ENCODE data around the gene TICRR.

TICRR gene

GRCh38 chr15:89614164-89614563 is 38.9 kb downstream of the TICRR start:
- H3K4me3 ChIP-seq (ENCODE audit: low read length) = no peak overlapping the region
- TF ChIP-seq CTCF (conservative IDR thresholded peaks at IDR 0.05; ENCODE audit: low read length) = no peak
- no peak for DNase-seq (ENCODE audit: low read depth)

GRCh38 chr15:89615135-89615534 is 39.9 kb downstream of the TICRR start:
- H3K4me3 ChIP-seq (ENCODE audit: low read length) = no peak overlapping the region
- no peak for TF ChIP-seq CTCF (conservative IDR thresholded peaks at IDR 0.05; ENCODE audit: low read length)
- DNase-seq (ENCODE audit: low read depth) = no peak

GRCh38 chr15:89616228-89616627 is 41.0 kb downstream of the TICRR start:
- DNase-seq (ENCODE audit: low read depth) = no peak
- TF ChIP-seq CTCF (conservative IDR thresholded peaks at IDR 0.05; ENCODE audit: low read length) = no peak
- no peak overlapping the region for H3K4me3 ChIP-seq (ENCODE audit: low read length)

GRCh38 chr15:89621547-89621946 is 46.3 kb downstream of the TICRR start:
- no peak for DNase-seq (ENCODE audit: low read depth)
- TF ChIP-seq CTCF (conservative IDR thresholded peaks at IDR 0.05; ENCODE audit: low read length) = no peak
- no peak overlapping the region for H3K4me3 ChIP-seq (ENCODE audit: low read length)

GRCh38 chr15:89623165-89623564 is 47.9 kb downstream of the TICRR start:
- TF ChIP-seq CTCF (conservative IDR thresholded peaks at IDR 0.05; ENCODE audit: low read length) = no peak
- no peak overlapping the region for H3K4me3 ChIP-seq (ENCODE audit: low read length)
- DNase-seq (ENCODE audit: low read depth) = no peak

GRCh38 chr15:89625716-89626115 is 50.4 kb downstream of the TICRR start:
- H3K4me3 ChIP-seq (ENCODE audit: low read length) = no peak overlapping the region
- TF ChIP-seq CTCF (conservative IDR thresholded peaks at IDR 0.05; ENCODE audit: low read length) = no peak
- no peak for DNase-seq (ENCODE audit: low read depth)

- TF ChIP-seq CTCF (conservative IDR thresholded peaks at IDR 0.05; ENCODE audit: low read length) = no peak
- no peak overlapping the region for H3K4me3 ChIP-seq (ENCODE audit: low read length)
- no peak for DNase-seq (ENCODE audit: low read depth)
Measured at GRCh38 chr15:89627256-89627970, 52.1 kb downstream of the TICRR start.

Data from AG10803 (cell line).